Aorta (tissue), 5 donors: Measurements from ENCODE around the gene UQCRQ. TPM values are rescaled to one million over a fixed set of nuclear protein-coding genes. Genes with fewer than 3 reads are reported as not detected.
A peak's percentile ranks its signal among the peaks of the same experiment; 100 is the strongest.

Experiments
- ATAC-seq: fragments of 200-7000 bp; cut with Tn5 transposase; one replicate; pipeline ENCODE4 v1.9.1; 2022; ENCODE audit warnings: moderate library complexity; ENCODE audit not compliant: low FRiP score
- DNase-seq, 2 donors: peaks; one replicate each; pipeline ENCODE4 v3.0.0-alpha.2; 2020
- H3K27ac ChIP-seq, 2 donors: one replicate each; pipeline ENCODE4 v1.5.1; 2013; ENCODE audit warnings: low read length in 2 of 2, mild to moderate bottlenecking in 2 of 2, moderate library complexity in 2 of 2, control low read depth in 1 of 2, inconsistent platforms in 1 of 2, low read depth in 1 of 2
- H3K27me3 ChIP-seq, 2 donors: one replicate each; pipeline ENCODE4 v1.6.1; 2013; ENCODE audit warnings: control low read depth in 1 of 2, low read length in 1 of 2, mild to moderate bottlenecking in 1 of 2, moderate library complexity in 1 of 2; ENCODE audit not compliant: insufficient read depth in 2 of 2, control insufficient read depth in 1 of 2
- H3K36me3 ChIP-seq, 2 donors: one replicate each; pipeline ENCODE4 v1.6.1; 2013; ENCODE audit warnings: control low read depth in 1 of 2, low read length in 1 of 2, mild to moderate bottlenecking in 1 of 2; ENCODE audit not compliant: insufficient read depth in 2 of 2, control insufficient read depth in 1 of 2
- H3K4me1 ChIP-seq, 2 donors: one replicate each; pipeline ENCODE4 v1.6.1; 2013; ENCODE audit warnings: low read length in 2 of 2, control low read depth in 1 of 2, mild to moderate bottlenecking in 1 of 2, moderate library complexity in 1 of 2; ENCODE audit not compliant: insufficient read depth in 2 of 2, control insufficient read depth in 1 of 2
- H3K4me3 ChIP-seq, 2 donors: one replicate each; pipeline ENCODE4 v1.5.1; 2013; ENCODE audit warnings: low read length in 2 of 2, control low read depth in 1 of 2, mild to moderate bottlenecking in 1 of 2
- H3K9me3 ChIP-seq: one replicate; pipeline ENCODE4 v1.6.1; 2013; ENCODE audit warnings: mild to moderate bottlenecking, low read length; ENCODE audit not compliant: control insufficient read depth
- WGBS, 2 donors: extraction: QIAGEN DNeasy Blood & Tissue Kit; methylation state at CpG; one replicate each; pipeline ENCODE4 v1.1.7; 2013; 5-methylcytosine and 5-hydroxymethylcytosine counted together
- intact Hi-C, 2 donors: fragments of 100-400 bp; cut with DNase I; formaldehyde crosslinking; loops; one replicate each; pipeline versions ENCODE4 v1.14.2 to v1.15.0; 2022
- long read RNA-seq, 2 donors: library from polyadenylated mRNA; unstranded; transcript quantifications; one replicate each; pipeline ENCODE4 v2.0.0, GENCODE V29; 2020 to 2021
- polyA plus RNA-seq, 2 donors: library from polyadenylated mRNA; stranded (reverse); fragments of 200-250 nt; gene quantifications; one replicate each; pipeline ENCODE4 v1.2.3, GENCODE V29; 2013
- total RNA-seq, 2 donors: library from RNA; stranded (reverse); fragmentation: NEBNext Ultra II Directional; extraction: Animal tissue kit (Norgen Biotek cat#: 25700); gene quantifications; one replicate each; pipeline ENCODE4 v1.2.1, GENCODE V29; 2021
- donor health status: healthy with polysubstance abuse.
- donor health status: Bipolar disorder and iron deficiency.
- donor health status: DM: no; HTN: no; CAD: no.
- donor health status: DM: no; HTN: no; CAD: no.
- donor health status: DM: yes; HTN: yes; CAD: no.

UQCRQ gene
- 100 to 1,000 TPM; 212 to 249 TPM for total RNA-seq
- polyA plus RNA-seq = 100 to 1,000 TPM; 249 to 397 TPM
- long read RNA-seq, donor 1, transcript UQCRQ-203 (3 exons, 839 nt) = major isoform, 19 of 30 reads
- long read RNA-seq, donor 1, partial matches to known transcripts = 0 of 30 reads
- long read RNA-seq, donor 1, other reads (novel, unspliced or antisense) = 7 of 30 reads
- long read RNA-seq, donor 2, transcript UQCRQ-203 (3 exons, 839 nt) = major isoform, 41 of 49 reads
- long read RNA-seq, donor 2, partial matches to known transcripts = 0 of 49 reads
- long read RNA-seq, donor 2, other reads (novel, unspliced or antisense) = 1 of 49 reads

- WGBS, 2 donors = 0% methylated on average over 54 to 55 of the region's 55 CpGs
- Histone ChIP-seq H3K4me3 (peak within 1 kb of the TSS; percentile 31 to 40), H3K36me3 (no peaks in the 10 kb centered on the region), H3K27ac (peak within 1 kb of the TSS in 1 of 2 donors; percentile 77), H3K27me3 (no peaks in the 10 kb centered on the region), H3K9me3 (no peaks in the 10 kb centered on the region), H3K4me1 (no peaks in the 10 kb centered on the region)
- ATAC-seq (peak; percentile 100), DNase-seq (peak; percentile 96 to 97)
- intact Hi-C loops = no loop called here
These were observed at the start of gene UQCRQ, which contains the start of gene GDF9 for GRCh38 chr5:132866342-132867045. TSS of gene UQCRQ (plus strand) at chr5:132866642. CDS start at chr5:132866882, 240 bp downstream. TSS of gene GDF9 (minus strand) at chr5:132866469. CDS start at chr5:132864533, 1,936 bp downstream.

GRCh38 chr5:132817011-132817410 lies 49.4 kb upstream of the UQCRQ start:
- 59 to 89% methylated on average over 1 of the region's 1 CpG for WGBS, 2 donors
- DNase-seq (no peak), ATAC-seq (no peak)
- no peak overlapping the region for H3K4me3 ChIP-seq
- no peaks in the 10 kb centered on the region for H3K9me3 ChIP-seq
- no peaks in the 10 kb centered on the region for H3K4me1 ChIP-seq
- no peak overlapping the region for H3K27ac ChIP-seq
- intact Hi-C loops = no loop called here
- no peaks in the 10 kb centered on the region for H3K36me3 ChIP-seq
- H3K27me3 ChIP-seq = no peaks in the 10 kb centered on the region

- H3K36me3 ChIP-seq = no peaks in the 10 kb centered on the region
- H3K27me3 ChIP-seq = no peaks in the 10 kb centered on the region
- H3K9me3 ChIP-seq = no peaks in the 10 kb centered on the region
- intact Hi-C loops = no loop called here
- H3K27ac ChIP-seq = no peak overlapping the region
- no peaks in the 10 kb centered on the region for H3K4me1 ChIP-seq
- DNase-seq = no peak
- WGBS, 2 donors = 62 to 66% methylated on average over 26 of the region's 26 CpGs
- H3K4me3 ChIP-seq = no peak overlapping the region
- ATAC-seq = no peak
These were observed 47.0 kb upstream of the UQCRQ start for GRCh38 chr5:132819468-132819867.

- no peaks in the 10 kb centered on the region for H3K9me3 ChIP-seq
- ATAC-seq (peak; percentile 87), DNase-seq (peak; percentile 95 to 96)
- 21 to 29% methylated on average over 15 of the region's 15 CpGs for WGBS, 2 donors
- no peaks in the 10 kb centered on the region for H3K4me1 ChIP-seq
- H3K27ac ChIP-seq = no peak overlapping the region
- H3K36me3 ChIP-seq = no peaks in the 10 kb centered on the region
- no peaks in the 10 kb centered on the region for H3K27me3 ChIP-seq
- no peak overlapping the region for H3K4me3 ChIP-seq
- intact Hi-C loops = loop anchor here (2.0 to 5.0 kb wide), 2 partner anchors 65 to 68 kb away; no protein-coding TSS in a partner anchor
These were observed 46.2 kb upstream of the UQCRQ start for GRCh38 chr5:132820162-132820754.

- DNase-seq = no peak
- intact Hi-C loops = loop anchor here (2.0 to 5.0 kb wide), 2 partner anchors 67 to 69 kb away; no protein-coding TSS in a partner anchor
- WGBS, 2 donors = 87 to 93% methylated on average over 3 of the region's 3 CpGs
- Histone ChIP-seq H3K36me3 (no peaks in the 10 kb centered on the region), H3K27ac (no peak overlapping the region), H3K27me3 (no peaks in the 10 kb centered on the region), H3K4me1 (no peaks in the 10 kb centered on the region), H3K9me3 (no peaks in the 10 kb centered on the region), H3K4me3 (no peak overlapping the region)
- no peak for ATAC-seq
These were observed 45.1 kb upstream of the UQCRQ start for GRCh38 chr5:132821350-132821749.

- Histone ChIP-seq H3K27me3 (no peaks in the 10 kb centered on the region), H3K9me3 (no peaks in the 10 kb centered on the region), H3K27ac (no peak overlapping the region), H3K4me1 (no peaks in the 10 kb centered on the region), H3K36me3 (no peaks in the 10 kb centered on the region), H3K4me3 (no peak overlapping the region)
- ATAC-seq (no peak), DNase-seq (no peak)
- WGBS, 2 donors = 95 to 100% methylated on average over 1 of the region's 1 CpG
- intact Hi-C loops = loop anchor here (2.0 to 5.0 kb wide), 2 partner anchors 67 to 69 kb away; no protein-coding TSS in a partner anchor
These were observed 44.7 kb upstream of the UQCRQ start for GRCh38 chr5:132821791-132822190.

- no peak overlapping the region for H3K4me3 ChIP-seq
- intact Hi-C loops = loop anchor here in 1 of 2 donors (5.0 kb wide), 1 partner anchor 71 kb away; no protein-coding TSS in a partner anchor
- no peak overlapping the region for H3K27ac ChIP-seq
- DNase-seq = no peak
- ATAC-seq = peak; percentile 47
- no peaks in the 10 kb centered on the region for H3K4me1 ChIP-seq
- WGBS, 2 donors = 17 to 25% methylated on average over 67 to 68 of the region's 68 CpGs
- no peaks in the 10 kb centered on the region for H3K9me3 ChIP-seq
- H3K36me3 ChIP-seq = no peaks in the 10 kb centered on the region
- no peaks in the 10 kb centered on the region for H3K27me3 ChIP-seq
These were observed 43.6 kb upstream of the UQCRQ start for GRCh38 chr5:132822650-132823480.

- Histone ChIP-seq H3K27ac (no peak overlapping the region), H3K4me3 (no peak overlapping the region), H3K9me3 (no peaks in the 10 kb centered on the region), H3K4me1 (no peaks in the 10 kb centered on the region), H3K27me3 (no peaks in the 10 kb centered on the region), H3K36me3 (no peaks in the 10 kb centered on the region)
- DNase-seq (no peak), ATAC-seq (peak; percentile 3)
- intact Hi-C loops = loop anchor here in 1 of 2 donors (5.0 kb wide), 1 partner anchor 71 kb away; no protein-coding TSS in a partner anchor
- 80 to 86% methylated on average over 7 of the region's 7 CpGs for WGBS, 2 donors
These were observed 42.9 kb upstream of the UQCRQ start for GRCh38 chr5:132823481-132824050.
